ENCODE data around the gene PCDH19. TPM values are rescaled to one million over a fixed set of nuclear protein-coding genes. Genes with fewer than 3 reads are reported as not detected.

The PCDH19 gene
- total RNA-seq, 1 experiment from 2014 or later = 1.2 TPM

DNA sequence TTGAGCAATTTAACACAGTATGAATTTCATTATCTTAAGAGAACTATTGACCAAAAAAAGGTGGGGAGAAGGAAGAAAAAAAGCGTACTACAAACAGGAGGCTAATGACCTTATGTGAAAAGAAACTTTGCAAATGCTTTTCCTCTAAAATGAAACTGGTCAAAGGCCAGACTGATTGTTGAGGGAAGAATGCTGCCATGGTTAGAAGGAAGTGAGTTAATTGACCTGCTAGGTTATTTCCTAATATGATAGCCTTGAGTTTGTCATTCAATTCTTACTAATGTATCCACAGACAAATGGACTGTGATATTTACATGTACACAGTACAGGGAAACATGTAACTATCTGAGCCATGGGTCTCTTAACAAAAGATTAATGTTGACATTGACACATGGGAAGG is 132.8 kb downstream of the PCDH19 start:
- Mint-ChIP-seq H3K9me3 (peaks cover 0 to 7% of the 10 kb centered on the region in 2 experiments; a peak in 3 of 5 replicates), H3K27ac (no peak overlapping the region), H3K27me3 (ENCODE audit: low read depth) (no peaks in the 10 kb centered on the region), H3K36me3 (ENCODE audit: insufficient read depth in 1 of 3, low read depth in 3 of 3) (no peaks in the 10 kb centered on the region; a peak in 1 of 7 replicates), H3K4me1 (no peaks in the 10 kb centered on the region), H3K4me3 (no peak overlapping the region)
- Histone ChIP-seq H3K18ac (ENCODE audit: insufficient read length, low read depth, low read length) (no peak overlapping the region), H3K23me2 (ENCODE audit: insufficient read length, low read depth, low read length, poor library complexity, severe bottlenecking) (no peaks in the 10 kb centered on the region), H3K79me2 (ENCODE audit: insufficient read depth, low read length) (no peaks in the 10 kb centered on the region), H2BK12ac (ENCODE audit: insufficient read length, low read depth, low read length) (no peak overlapping the region), H2BK5ac (ENCODE audit: insufficient read length, low read length) (no peak overlapping the region), H4K8ac (replicated peaks; ENCODE audit: insufficient read length, low read depth, low read length) (no peak overlapping the region), H3T11ph (ENCODE audit: low read length) (no peak overlapping the region), H4K5ac (ENCODE audit: insufficient read length, low read depth, low read length) (no peak overlapping the region), H3K56ac (ENCODE audit: insufficient read length, low read depth, low read length) (no peak overlapping the region), H4K20me1 (ENCODE audit: control insufficient read depth, insufficient read depth, insufficient read length) (no peaks in the 10 kb centered on the region), H3K4me1 (ENCODE audit: insufficient read depth, low read length) (no peaks in the 10 kb centered on the region), H3K27me3 (ENCODE audit: insufficient read depth, low read length) (no peaks in the 10 kb centered on the region), H3K4me2 (ENCODE audit: insufficient read depth, insufficient read length, low read length) (no peak overlapping the region), H3K23ac (ENCODE audit: insufficient read length, low read depth, low read length) (no peak overlapping the region), H2BK15ac (ENCODE audit: low read depth, low read length) (no peak overlapping the region), H2AFZ (ENCODE audit: low read length) (no peak overlapping the region), H4K91ac (ENCODE audit: insufficient read length, low read depth, low read length) (no peak overlapping the region), H3K79me1 (ENCODE audit: insufficient read depth, low read depth, low read length, poor library complexity, severe bottlenecking) (no peaks in the 10 kb centered on the region), H2AK5ac (ENCODE audit: insufficient read length, low read length) (no peak overlapping the region), H3K9ac (ENCODE audit: extremely low read depth, insufficient read length, low read length) (no peak overlapping the region), H3K4ac (ENCODE audit: low read depth, low read length) (no peak overlapping the region), H2BK20ac (ENCODE audit: low read depth, low read length, poor library complexity, severe bottlenecking) (no peak overlapping the region), H3K9me3 (ENCODE audit: control insufficient read depth, low read depth, low read length) (no peaks in the 10 kb centered on the region), H3K14ac (ENCODE audit: insufficient read depth, low read length) (no peak overlapping the region), H2BK120ac (ENCODE audit: low read depth, low read length, poor library complexity, severe bottlenecking) (no peak overlapping the region), H3K27ac (ENCODE audit: insufficient read length, low read depth, low read length) (no peak overlapping the region)
- WGBS (ENCODE audit: extremely low coverage, insufficient read length, low lambda C conversion rate) = no CpG with 5 or more reads among the region's 1 CpG
- no peak for DNase-seq
- TF ChIP-seq, protein P1, sequence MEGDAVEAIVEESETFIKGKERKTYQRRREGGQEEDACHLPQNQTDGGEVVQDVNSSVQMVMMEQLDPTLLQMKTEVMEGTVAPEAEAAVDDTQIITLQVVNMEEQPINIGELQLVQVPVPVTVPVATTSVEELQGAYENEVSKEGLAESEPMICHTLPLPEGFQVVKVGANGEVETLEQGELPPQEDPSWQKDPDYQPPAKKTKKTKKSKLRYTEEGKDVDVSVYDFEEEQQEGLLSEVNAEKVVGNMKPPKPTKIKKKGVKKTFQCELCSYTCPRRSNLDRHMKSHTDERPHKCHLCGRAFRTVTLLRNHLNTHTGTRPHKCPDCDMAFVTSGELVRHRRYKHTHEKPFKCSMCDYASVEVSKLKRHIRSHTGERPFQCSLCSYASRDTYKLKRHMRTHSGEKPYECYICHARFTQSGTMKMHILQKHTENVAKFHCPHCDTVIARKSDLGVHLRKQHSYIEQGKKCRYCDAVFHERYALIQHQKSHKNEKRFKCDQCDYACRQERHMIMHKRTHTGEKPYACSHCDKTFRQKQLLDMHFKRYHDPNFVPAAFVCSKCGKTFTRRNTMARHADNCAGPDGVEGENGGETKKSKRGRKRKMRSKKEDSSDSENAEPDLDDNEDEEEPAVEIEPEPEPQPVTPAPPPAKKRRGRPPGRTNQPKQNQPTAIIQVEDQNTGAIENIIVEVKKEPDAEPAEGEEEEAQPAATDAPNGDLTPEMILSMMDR (conservative IDR thresholded peaks at IDR 0.05) = no peak
